ENCODE measurements around the gene HRAS. TPM values are rescaled to one million over a fixed set of nuclear protein-coding genes. Genes with fewer than 3 reads are reported as not detected.

The HRAS gene
- total RNA-seq, 1 donor from 2014 or later = 77.7 TPM

DNA sequence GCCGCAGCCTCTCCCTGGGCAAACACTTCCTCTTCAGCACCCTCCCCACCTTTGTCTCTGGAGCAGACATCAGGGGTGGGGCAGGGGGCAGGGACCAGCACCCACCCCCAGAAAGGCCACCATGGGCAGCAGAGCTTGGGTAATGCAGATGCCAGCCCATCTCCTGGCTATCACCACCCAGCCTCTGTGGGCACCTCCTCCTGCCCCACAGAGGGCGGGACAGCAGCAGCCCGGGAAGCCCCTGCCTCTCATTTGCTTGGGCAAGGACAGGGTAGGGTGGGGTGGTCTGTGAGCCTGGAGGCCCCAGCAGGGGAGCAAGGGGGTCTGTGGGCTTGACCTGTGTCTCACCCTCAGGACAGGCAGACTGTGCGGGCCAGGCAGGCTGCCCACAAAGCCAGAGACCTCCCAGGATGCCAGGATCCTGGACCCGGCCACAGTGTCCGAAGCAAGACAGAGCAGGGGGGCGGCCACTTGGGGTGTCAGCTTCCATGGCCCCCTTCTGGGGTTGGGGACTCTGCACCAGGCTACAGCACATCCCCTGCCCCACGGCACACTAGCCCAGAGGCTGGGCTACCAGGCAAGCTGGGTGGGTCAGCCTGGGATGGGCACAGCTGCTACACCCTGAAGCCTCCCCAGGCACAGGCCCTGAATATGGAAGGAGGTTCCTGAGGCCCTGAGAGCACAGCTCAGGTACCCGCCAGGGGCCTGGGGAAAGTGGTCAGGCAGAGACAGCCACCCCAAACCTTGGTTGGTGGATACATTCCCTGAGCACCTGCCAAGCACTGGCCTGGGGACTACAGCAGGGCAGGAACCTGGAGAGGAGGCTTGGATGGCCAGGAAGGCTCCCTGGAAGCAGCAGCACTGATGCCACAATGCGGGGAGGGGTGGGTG, 32.8 kb downstream of the HRAS start:
- Mint-ChIP-seq H3K4me1 (ENCODE audit: low read depth) (peaks cover 26% of the 10 kb centered on the region), H3K27me3 (ENCODE audit: low read depth) (no peaks in the 10 kb centered on the region), H3K9me3 (ENCODE audit: low read depth) (no peaks in the 10 kb centered on the region), H3K27ac (ENCODE audit: unreplicated experiment) (peak overlapping the region; percentile 49), H3K36me3 (ENCODE audit: low read depth) (peaks cover 14% of the 10 kb centered on the region), H3K4me3 (ENCODE audit: unreplicated experiment) (no peak overlapping the region)
- TF ChIP-seq, protein P1, sequence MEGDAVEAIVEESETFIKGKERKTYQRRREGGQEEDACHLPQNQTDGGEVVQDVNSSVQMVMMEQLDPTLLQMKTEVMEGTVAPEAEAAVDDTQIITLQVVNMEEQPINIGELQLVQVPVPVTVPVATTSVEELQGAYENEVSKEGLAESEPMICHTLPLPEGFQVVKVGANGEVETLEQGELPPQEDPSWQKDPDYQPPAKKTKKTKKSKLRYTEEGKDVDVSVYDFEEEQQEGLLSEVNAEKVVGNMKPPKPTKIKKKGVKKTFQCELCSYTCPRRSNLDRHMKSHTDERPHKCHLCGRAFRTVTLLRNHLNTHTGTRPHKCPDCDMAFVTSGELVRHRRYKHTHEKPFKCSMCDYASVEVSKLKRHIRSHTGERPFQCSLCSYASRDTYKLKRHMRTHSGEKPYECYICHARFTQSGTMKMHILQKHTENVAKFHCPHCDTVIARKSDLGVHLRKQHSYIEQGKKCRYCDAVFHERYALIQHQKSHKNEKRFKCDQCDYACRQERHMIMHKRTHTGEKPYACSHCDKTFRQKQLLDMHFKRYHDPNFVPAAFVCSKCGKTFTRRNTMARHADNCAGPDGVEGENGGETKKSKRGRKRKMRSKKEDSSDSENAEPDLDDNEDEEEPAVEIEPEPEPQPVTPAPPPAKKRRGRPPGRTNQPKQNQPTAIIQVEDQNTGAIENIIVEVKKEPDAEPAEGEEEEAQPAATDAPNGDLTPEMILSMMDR (IDR thresholded peaks at IDR 0.05) = no peak
- no peak for DNase-seq (ENCODE audit: low spot score)

DNA sequence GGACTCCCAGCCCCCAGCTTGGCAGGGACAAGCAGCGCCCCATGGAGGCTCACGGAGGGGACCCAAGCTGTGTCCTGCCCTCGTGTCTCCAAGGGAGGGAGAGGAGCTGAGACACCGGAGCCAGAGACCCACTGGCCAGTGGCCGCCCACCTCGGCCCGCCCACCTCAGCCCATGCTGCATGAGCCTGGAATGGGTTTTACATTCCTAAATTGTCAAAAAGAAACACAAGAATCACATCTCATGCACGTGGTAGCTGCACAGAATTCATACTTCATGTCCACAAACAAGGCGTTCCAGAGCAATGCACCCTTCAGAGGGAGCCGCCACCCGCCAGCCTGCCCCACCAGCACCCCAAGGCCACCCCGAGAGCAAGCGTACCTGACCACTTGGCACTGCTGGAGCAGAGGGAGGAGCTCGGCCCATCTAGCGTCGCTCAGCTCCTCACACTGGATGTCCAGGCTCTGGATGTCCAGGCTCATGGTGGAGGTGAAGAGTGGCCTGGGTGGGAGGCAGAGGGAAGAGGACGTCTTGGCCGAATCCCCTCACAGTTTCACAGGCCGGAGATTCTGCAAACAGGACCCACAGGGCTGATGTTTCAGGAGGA, 33.6 kb downstream of the HRAS start:
- Mint-ChIP-seq H3K4me3 (ENCODE audit: unreplicated experiment) (no peak overlapping the region), H3K4me1 (ENCODE audit: low read depth) (peaks cover 29% of the 10 kb centered on the region), H3K27me3 (ENCODE audit: low read depth) (no peaks in the 10 kb centered on the region), H3K36me3 (ENCODE audit: low read depth) (peaks cover 21% of the 10 kb centered on the region), H3K27ac (ENCODE audit: unreplicated experiment) (no peak overlapping the region), H3K9me3 (ENCODE audit: low read depth) (no peaks in the 10 kb centered on the region)
- no peak for DNase-seq (ENCODE audit: low spot score)
- TF ChIP-seq, protein P1 (IDR thresholded peaks at IDR 0.05) = no peak

DNA sequence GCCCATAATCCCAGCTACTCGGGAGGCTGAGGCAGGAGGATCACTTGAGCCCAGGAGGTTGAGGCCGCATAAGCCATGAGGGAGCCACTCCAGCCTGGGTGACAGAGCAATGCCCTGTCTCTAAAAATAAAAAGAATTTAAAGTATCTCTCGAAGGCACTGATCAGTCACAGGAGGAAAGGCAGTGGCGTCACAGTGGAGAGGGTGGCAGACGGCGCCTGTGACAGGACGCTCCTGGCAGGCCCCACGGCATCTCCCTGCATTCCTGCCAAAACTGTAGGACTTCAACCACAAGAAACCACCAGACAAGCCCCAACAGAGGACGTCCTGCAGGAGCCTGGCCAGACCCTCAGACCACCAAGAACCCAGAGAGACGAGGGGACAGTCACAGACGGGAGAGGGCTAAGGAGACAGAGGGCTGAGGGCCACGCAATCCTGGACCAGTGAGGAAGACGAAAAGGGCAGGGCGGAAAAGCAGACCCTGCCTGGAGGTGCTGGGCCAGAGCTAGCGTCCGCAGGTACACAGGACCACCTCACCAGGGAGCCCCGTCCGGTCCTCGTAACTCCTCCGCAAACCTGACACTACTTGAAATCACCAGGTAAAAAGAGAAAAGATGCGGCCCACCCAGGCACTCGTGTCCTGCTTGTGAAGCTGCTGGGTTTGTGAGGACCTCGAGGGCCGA, 34.2 kb downstream of the HRAS start:
- no peak overlapping the region for H3K27ac Mint-ChIP-seq (ENCODE audit: unreplicated experiment)
- TF ChIP-seq, protein P1 (IDR thresholded peaks at IDR 0.05) = no peak
- H3K9me3 Mint-ChIP-seq (ENCODE audit: low read depth) = no peaks in the 10 kb centered on the region
- H3K27me3 Mint-ChIP-seq (ENCODE audit: low read depth) = no peaks in the 10 kb centered on the region
- H3K4me1 Mint-ChIP-seq (ENCODE audit: low read depth) = peaks cover 26% of the 10 kb centered on the region
- DNase-seq (ENCODE audit: low spot score) = no peak
- peaks cover 25% of the 10 kb centered on the region for H3K36me3 Mint-ChIP-seq (ENCODE audit: low read depth)
- no peak overlapping the region for H3K4me3 Mint-ChIP-seq (ENCODE audit: unreplicated experiment)

DNA sequence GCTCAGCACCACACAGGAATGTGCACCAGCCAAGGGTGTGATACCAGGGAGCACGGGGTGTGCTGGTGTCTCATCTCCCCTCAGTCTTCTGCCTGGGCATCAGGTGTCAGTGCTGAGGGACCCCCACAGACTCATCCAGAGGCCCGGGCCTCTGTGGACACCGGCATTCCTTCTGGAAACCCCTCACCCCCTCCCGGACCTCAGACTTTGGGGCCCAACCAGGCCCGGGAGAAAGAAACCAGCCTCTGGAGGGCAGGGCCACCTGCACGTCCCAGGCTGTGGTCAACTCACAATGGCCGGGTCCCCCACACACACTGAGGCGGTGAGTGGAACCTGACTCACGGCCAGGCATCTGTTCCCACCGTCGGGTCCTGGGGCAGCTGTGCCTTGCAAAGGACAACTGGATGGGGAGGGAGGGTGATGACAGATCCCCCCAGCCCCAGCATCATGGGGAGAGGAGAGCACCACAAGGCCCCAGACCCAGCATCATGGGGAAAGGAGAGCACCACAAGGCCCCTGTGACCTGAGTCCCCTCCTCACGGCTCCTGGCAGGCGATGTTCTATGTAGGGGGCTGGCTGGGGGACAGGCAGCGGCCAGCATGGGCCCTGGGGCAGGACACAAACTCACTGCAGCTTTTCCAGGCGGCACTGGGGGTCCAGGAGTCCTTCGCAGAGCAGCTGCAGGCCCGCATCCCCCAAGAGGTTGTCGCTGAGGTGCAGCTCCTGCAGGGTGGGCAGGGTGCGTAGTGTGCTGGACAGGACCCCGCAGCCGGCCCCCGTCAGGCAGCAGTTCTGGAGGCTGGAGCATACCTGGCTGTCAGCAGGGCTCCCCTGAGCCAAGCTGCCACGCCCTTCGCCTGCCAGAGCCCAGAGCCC, 35.9 kb downstream of the HRAS start:
- Mint-ChIP-seq H3K4me1 (ENCODE audit: low read depth) (peaks cover 11% of the 10 kb centered on the region), H3K36me3 (ENCODE audit: low read depth) (peaks cover 32% of the 10 kb centered on the region), H3K4me3 (ENCODE audit: unreplicated experiment) (no peak overlapping the region), H3K9me3 (ENCODE audit: low read depth) (no peaks in the 10 kb centered on the region), H3K27ac (ENCODE audit: unreplicated experiment) (peak overlapping the region; percentile 27), H3K27me3 (ENCODE audit: low read depth) (no peaks in the 10 kb centered on the region)
- TF ChIP-seq, protein P1 (IDR thresholded peaks at IDR 0.05) = no peak
- no peak for DNase-seq (ENCODE audit: low spot score)
